Upper lobe of right lung (tissue), 1 donor: ENCODE measurements around the gene GLIS1. TPM values are rescaled to one million over a fixed set of nuclear protein-coding genes. Genes with fewer than 3 reads are reported as not detected.

ENCODE experiments used
- ATAC-seq: fragments of 200-7000 bp; cut with Tn5 transposase; one replicate; pipeline ENCODE4 v1.9.1; 2020; ENCODE audit warnings: mild to moderate bottlenecking, moderate library complexity
- DNase-seq: peaks from one replicate; pipeline ENCODE4 v3.0.0-alpha.2; 2020
- H3K27ac ChIP-seq: fragments of 200-600 bp; one replicate; pipeline ENCODE4 v1.8.0; 2022
- H3K27me3 ChIP-seq: fragments of 200-600 bp; one replicate; pipeline ENCODE4 v1.8.0; 2022; ENCODE audit warnings: mild to moderate bottlenecking
- H3K36me3 ChIP-seq: fragments of 200-600 bp; one replicate; pipeline ENCODE4 v1.8.0; 2022
- H3K4me1 ChIP-seq: fragments of 200-600 bp; one replicate; pipeline ENCODE4 v1.8.0; 2022
- H3K4me3 ChIP-seq: fragments of 200-600 bp; one replicate; pipeline ENCODE4 v1.8.0; 2022; ENCODE audit warnings: mild to moderate bottlenecking
- H3K9me3 ChIP-seq: fragments of 200-600 bp; one replicate; pipeline ENCODE4 v1.8.0; 2022
- CTCF ChIP-seq: fragments of 200-600 bp; IDR thresholded peaks from one replicate; pipeline ENCODE4 v1.8.0; 2022; ENCODE audit warnings: antibody characterized with exemption
- intact Hi-C: fragments of 100-400 bp; cut with DNase I; formaldehyde crosslinking; loops from one replicate; pipeline ENCODE4 v1.11.0; 2022
- total RNA-seq: library from RNA; stranded (reverse); fragmentation: NEBNext Ultra II Directional; extraction: Animal tissue kit (Norgen Biotek cat#: 25700); gene quantifications from one replicate; pipeline ENCODE4 v1.2.1, GENCODE V29; 2021
- donor health status: DM: no; HTN: yes; CAD: no; lungs with severe emphysema.

GLIS1 gene
- total RNA-seq, 1 donor from 2014 or later: 0.14 TPM

GRCh38 chr1:53769780-53770179, 30.8 kb upstream of the GLIS1 start:
- Histone ChIP-seq H3K9me3 (no peaks in the 10 kb centered on the region), H3K36me3 (peaks cover 21% of the 10 kb centered on the region), H3K4me3 (no peak overlapping the region), H3K27ac (no peak overlapping the region), H3K27me3 (no peaks in the 10 kb centered on the region), H3K4me1 (no peaks in the 10 kb centered on the region)
- intact Hi-C loops: no loop called here
- ATAC-seq: no peak
- no peak for TF ChIP-seq CTCF
- no peak for DNase-seq

- Histone ChIP-seq H3K9me3 (no peaks in the 10 kb centered on the region), H3K4me1 (no peaks in the 10 kb centered on the region), H3K27me3 (no peaks in the 10 kb centered on the region), H3K4me3 (no peak overlapping the region), H3K27ac (no peak overlapping the region), H3K36me3 (peaks cover 21% of the 10 kb centered on the region)
- TF ChIP-seq CTCF: no peak
- no peak for ATAC-seq
- DNase-seq: no peak
- intact Hi-C loops: no loop called here
Measured at GRCh38 chr1:53769184-53769583, 30.2 kb upstream of the GLIS1 start.

GRCh38 chr1:53766831-53767405, 28.0 kb upstream of the GLIS1 start:
- DNase-seq (no peak), ATAC-seq (no peak)
- H3K4me1 ChIP-seq: no peaks in the 10 kb centered on the region
- peaks cover 16% of the 10 kb centered on the region for H3K36me3 ChIP-seq
- no peaks in the 10 kb centered on the region for H3K27me3 ChIP-seq
- TF ChIP-seq CTCF: no peak
- H3K27ac ChIP-seq: no peak overlapping the region
- no peak overlapping the region for H3K4me3 ChIP-seq
- intact Hi-C loops: no loop called here
- H3K9me3 ChIP-seq: no peaks in the 10 kb centered on the region

- H3K27me3 ChIP-seq: no peaks in the 10 kb centered on the region
- DNase-seq: no peak
Measured at GRCh38 chr1:53766194-53766742, 27.3 kb upstream of the GLIS1 start.

GRCh38 chr1:53765657-53766056, 26.7 kb upstream of the GLIS1 start:
- no peaks in the 10 kb centered on the region for H3K4me1 ChIP-seq
- no peak for DNase-seq
- no peak overlapping the region for H3K4me3 ChIP-seq
- no peak for TF ChIP-seq CTCF
- no peaks in the 10 kb centered on the region for H3K27me3 ChIP-seq
- no peaks in the 10 kb centered on the region for H3K9me3 ChIP-seq
- H3K27ac ChIP-seq: no peak overlapping the region
- ATAC-seq: no peak
- intact Hi-C loops: no loop called here
- H3K36me3 ChIP-seq: peaks cover 8% of the 10 kb centered on the region

More at GRCh38 chr1:53766194-53766742, 27.3 kb upstream of the GLIS1 start:
- H3K27ac ChIP-seq: no peak overlapping the region
- no peaks in the 10 kb centered on the region for H3K9me3 ChIP-seq
- H3K4me1 ChIP-seq: no peaks in the 10 kb centered on the region
- peaks cover 9% of the 10 kb centered on the region for H3K36me3 ChIP-seq
- no peak for ATAC-seq
- no peak for TF ChIP-seq CTCF
- H3K4me3 ChIP-seq: no peak overlapping the region
- intact Hi-C loops: no loop called here

- Histone ChIP-seq H3K4me3 (no peak overlapping the region), H3K36me3 (peaks cover 8% of the 10 kb centered on the region), H3K27me3 (no peaks in the 10 kb centered on the region), H3K27ac (no peak overlapping the region), H3K4me1 (no peaks in the 10 kb centered on the region), H3K9me3 (no peaks in the 10 kb centered on the region)
- TF ChIP-seq CTCF: no peak
- DNase-seq (no peak), ATAC-seq (no peak)
- intact Hi-C loops: no loop called here
Measured at GRCh38 chr1:53763911-53764310, 24.9 kb upstream of the GLIS1 start.
